Fibroblast of skin of left quadriceps (primary cell): ENCODE measurements around the gene CRMP1.
A peak's percentile ranks its signal among the peaks of the same experiment; 100 is the strongest.

ENCODE experiments used
- DNase-seq, 2 experiments: peaks; one replicate each; pipeline ENCODE4 v3.0.0-alpha.2; 2013; ENCODE audit warnings: low read depth in 2 of 2

The CRMP1 gene

DNA sequence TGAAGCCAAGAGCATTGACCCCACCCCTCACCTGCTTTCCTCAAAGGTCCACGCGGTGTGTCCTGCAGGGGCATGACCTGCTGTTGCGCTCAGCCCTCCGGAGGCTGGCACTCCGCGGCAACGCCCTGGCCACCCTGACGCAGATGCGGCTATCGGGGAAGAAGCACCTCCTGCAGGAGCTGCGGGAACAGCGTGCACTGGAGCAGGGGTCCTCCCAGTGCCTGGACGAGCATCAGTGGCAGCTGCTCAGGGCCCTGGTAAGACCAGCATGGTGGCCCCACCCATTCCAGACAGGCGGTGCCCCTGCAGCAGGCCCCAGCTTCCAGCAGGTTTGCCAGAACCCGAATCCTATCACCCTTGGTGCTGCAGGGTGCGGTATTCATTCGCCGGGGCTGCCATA lies 95.9 kb downstream of the CRMP1 start:
- no peak for DNase-seq

DNA sequence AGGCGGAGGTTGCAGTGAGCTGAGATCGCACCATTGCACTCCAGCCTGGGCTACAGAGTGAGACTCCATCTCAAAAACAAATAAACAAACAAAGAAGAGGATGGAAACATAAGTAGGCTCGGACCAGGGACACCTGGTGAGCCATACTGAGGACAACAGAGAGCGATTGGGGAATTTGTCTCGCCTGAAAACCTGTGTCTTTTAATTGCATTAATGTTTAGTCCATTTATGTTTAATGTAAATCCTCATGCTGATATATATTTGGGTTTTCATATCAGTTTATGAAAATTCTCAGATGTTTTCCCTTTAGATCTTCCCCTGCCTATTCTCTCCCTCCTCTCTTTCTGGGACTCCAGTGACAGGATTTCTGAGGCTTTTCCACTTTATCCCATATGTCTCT lies 97.3 kb downstream of the CRMP1 start:
- no peak for DNase-seq

DNA sequence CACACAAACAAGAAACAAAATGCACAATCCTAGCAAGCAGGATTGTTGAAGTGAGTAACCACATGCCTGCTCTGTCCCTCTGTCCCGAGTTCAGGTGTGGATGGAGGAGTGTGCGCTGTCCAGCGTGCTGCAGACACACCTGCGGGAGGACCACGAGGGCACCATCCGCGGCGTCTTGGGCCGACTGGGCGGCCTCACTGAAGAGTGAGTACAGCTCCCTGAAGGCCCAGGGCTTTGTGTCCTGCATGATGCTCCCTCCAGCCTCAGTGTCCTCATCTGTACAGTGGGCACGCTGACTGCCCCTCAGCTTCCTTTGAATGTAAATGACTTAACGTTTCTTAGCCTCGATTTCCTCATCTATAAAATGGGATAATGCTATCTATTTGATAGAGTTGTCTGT lies 99.4 kb downstream of the CRMP1 start:
- DNase-seq: no peak

DNA sequence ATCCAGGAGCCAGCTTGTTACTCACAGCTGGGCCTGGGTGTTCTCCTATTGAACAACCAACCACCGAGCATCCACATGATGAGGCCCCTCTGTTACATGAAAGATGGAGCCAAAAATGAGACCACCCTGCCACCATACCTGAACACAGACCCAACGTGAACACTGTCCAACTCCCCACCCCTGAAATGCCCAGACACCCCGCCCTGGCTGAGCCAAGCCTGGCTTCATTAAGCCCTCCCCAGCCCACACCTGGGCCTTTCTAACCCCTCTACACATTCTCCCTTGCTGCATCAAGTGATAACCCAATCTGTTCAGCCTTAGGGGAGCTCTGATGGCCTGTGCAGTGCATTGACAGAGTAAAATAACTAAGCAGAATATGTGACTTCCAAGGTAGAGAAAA lies 101.2 kb downstream of the CRMP1 start:
- DNase-seq: no peak

DNA sequence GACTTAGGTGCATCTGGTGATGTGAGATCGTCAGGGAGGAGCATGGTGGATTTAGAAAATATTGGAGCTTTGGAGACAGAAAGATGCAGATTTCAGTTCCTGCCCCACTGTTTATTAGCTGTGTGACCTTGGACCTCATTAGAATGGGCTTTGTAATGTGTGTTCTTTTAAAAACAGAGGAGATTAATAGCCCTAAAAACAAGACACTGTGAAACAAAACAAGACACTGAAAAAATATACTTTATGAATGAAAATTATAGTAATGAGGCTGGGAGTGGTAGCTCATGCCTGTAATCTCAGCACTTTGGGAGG lies 102.4 kb downstream of the CRMP1 start:
- DNase-seq: no peak

DNA sequence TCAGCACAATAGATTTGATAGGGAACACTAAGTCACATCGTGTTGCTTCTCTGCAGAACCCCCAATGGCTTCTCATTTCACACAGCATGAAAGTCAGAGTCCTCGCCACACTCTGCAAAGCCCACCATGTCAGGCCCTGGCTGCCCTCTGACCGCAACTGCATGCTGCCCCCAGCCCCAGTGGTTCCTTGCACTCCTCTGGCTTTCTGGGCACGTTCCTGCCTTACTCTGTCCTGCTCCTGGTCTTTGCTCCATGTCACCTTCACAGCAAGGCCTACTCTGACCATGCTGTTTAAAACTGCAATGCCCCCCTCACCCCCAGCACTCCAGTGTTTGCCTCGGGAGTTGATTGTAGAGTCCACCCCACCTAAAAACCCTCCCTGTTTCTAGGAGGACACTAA lies 103.7 kb downstream of the CRMP1 start:
- DNase-seq: no peak

DNA sequence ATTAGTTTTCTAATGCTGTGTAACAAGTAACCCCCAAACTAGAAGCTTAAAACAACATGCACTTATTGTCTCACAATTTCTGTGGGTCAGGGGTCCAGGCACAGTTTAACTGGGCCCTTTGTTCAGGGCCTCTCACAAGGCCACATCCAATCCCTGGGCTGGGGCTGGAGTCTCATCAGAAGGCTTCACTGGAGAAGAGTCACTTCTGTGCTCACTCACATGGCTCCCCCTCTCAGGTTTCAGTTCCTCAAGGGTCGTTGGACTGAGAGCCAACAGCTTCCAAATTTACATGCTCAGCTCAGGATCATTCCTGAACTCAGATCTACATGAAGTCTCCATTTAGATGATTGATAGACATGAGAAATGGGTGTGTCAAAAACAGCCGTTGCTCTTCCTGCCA lies 104.7 kb downstream of the CRMP1 start:
- no peak for DNase-seq

DNA sequence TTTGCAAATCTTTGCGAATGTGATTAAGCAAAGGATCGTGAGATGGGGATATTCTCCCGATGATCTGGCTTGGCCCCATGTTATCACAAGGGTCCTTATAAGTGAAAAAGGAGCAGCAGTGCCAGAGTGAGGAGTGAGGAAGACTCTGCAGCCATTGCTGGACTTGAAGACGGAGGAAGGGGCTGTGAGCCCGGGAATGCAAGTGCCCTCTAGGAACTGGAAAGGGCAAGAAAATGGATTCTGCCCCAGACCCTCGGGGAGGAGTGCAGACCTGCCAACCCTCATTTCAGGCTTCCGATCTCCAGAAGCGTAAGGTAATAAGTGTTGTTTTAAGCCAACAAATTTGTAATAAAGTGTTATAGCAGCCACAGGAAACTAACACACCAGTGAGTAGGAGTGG lies 105.6 kb downstream of the CRMP1 start:
- no peak for DNase-seq

DNA sequence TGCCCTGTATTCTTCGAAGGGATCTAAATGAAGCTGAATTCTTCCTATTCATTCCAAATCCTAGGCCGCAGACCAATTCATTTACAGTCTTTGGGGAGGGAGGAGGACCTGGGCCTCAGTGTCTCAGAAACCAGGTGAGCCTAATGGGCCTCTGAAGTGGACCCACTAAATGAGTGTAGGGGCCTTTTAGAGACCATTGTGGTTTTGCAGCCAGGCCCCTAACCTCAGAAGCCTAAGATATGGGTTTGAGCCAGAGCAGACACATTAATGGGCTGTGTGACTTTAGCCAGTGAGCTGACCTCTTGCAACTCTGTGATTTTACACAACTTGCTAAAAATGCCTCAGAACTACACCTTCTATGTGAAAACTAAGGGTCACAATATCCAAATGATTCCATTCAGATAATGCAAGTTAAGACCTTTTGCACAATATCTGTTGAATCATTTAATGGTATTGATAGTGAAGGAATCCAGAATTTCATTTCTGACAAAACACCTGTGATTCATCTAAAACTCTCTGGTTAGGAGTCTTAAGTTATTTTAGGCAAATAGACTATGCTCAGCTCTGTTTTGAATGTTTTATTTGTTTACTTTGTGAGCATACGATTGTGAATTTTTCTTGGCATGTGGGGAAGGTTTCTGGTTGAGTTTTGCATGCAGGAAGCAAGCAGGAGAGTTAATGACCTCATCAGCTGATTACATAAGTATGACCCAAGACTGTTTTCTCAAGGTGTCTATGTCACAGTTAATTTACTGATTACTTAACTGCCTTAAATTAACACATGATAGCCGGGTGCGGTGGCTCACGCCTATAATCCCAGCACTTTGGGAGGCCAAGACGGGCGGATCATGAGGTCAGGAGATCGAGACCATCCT lies 106.8 kb downstream of the CRMP1 start:
- no peak for DNase-seq

DNA sequence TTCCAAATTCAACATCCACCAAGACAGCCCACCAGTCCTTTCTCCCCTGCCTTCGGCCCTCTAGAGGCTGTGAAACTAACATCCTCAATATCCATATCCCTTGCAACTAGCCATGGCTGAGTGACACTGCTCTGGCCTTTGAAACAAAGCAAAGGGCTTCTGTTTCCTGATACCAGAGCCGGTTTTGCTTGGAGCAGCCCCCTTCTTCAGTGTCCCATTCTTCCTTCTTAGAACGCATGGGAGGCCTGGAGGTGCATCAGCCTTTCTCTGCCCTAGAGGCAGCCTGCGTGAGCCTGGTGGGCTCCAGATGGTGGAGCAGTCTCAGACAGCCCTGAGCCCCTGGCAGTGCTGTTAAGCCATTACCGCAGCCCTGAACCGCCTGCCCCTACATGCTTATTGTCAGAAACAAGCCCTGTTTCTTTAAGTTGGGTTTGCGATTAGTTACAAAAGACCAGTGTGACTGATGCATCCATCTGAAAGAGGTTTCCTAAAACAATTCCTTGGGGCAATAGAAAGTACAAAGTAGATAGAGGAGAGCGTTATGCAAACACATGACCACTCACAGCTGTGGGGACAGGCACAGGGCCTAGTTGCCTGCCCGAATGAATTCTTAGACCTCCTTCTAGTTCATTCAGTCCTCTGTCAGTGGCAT lies 107.8 kb downstream of the CRMP1 start:
- no peak for DNase-seq

DNA sequence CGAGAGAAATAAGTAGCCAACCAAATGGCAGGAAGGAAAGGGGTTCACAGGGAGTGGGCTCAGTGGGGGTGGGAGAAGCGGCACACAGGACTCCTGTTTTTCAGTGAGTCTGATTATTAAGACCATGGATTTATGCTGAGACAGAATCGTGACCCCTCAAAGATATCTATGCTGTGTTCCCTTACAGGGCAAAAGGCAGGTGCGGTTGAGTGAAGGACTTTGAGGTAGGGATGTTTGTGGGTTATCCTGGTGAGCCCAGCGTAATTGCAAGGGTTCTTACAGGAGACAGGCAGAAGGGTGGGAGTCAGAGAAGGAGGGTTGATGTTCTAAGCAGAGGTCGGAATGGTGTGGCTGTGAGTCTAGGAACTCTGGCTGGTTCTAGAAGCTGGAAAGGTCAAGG lies 108.9 kb downstream of the CRMP1 start:
- DNase-seq: no peak

DNA sequence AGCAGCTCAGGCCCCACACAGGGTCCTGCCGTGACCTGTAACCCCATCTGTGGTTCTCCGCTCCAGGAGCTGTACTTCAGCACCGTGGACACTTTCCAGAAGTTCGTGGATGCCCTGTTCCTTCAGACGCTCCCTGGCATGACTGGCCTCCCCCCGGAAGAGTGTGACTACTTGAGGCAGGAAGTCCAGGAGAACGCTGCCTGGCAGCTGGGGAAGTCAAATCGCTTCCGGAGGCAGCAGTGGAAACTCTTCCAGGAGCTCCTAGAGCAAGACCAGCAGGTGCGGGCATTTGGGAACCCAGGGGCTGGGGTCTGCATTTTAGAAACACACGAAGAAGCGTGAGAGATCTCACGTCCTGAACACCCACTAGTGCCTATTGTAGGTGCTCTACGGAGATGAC lies 109.4 kb downstream of the CRMP1 start:
- DNase-seq: no peak

DNA sequence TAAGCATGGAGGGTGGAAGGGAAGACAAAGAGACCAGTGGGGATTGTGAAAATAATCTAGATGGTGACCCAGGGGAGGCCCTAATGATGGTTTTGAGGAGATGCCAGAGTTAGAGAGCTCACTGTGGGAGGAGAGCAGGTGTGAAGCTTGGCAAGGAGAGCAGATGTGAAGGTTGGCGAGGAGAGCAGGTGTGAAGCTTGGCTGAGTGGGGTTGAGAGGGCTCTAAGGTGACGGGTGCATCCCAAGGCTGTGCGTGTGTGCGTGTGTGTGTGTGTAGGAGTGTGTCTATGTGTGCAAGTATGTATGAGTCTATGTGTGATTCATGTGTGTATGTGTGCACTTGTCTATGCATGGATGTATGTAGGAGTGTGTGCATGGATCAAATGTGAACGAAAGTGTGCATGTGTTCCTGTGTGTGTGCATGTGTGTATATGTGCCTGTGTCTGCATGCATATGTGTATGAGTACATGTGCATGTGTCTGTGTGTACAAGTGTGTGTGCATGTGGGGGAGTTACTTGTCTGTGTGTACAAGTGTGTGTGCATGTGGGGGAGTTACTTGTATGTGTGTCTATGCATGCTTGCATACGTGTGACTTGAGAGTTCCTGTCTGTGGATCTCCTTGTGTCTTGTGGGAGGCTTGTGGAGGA lies 109.9 kb downstream of the CRMP1 start:
- DNase-seq: no peak

DNA sequence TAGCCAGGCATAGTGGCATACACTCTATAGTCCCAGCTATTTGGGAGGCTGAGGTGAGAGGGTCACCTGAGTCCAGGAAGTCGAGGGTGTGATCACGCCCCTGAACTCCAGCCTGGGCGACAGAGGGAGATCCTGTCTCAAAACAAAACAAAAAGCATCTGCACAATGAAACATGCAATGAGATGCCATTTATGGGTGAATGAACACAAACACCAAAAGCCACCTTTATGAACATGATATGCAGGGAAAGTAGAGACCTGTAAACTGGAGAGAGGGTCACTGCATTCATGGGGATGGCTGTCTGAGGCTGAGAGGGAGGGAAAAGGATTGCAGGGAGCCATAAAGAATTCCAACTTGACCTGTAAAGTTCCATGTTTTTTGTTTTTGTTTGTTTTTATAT lies 111.2 kb downstream of the CRMP1 start:
- no peak for DNase-seq

DNA sequence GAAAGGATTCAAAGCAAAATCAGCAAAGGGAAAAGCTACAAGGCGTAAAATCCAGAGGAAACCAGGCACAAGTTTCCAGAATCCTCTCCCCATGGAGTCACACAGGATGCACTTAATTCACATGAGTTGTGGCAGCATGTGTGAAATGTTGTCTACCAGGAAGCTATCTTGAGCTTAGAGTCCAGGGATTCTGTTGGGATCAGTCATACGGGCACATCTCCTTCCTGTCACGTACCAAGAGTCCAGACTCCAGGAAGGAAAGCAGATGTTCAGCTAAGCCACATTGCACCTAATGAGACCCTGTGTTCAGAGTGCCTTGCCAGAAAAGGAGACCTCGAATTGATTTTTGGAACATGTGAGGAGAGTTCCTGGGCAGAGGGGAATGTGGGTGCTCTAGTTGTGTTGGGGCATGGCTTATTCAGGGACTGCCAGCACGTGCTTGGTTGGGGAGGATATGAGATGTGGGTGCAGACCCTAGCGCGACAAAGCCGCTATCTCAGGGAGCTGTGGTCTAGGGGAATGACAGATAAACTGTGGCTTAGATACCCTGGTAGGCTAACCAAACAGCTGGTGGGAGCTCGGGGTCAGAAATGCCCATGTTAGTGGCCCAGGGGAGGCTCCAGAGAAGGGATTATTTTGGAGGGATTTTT lies 111.9 kb downstream of the CRMP1 start:
- DNase-seq: peak; percentile 49 to 52

DNA sequence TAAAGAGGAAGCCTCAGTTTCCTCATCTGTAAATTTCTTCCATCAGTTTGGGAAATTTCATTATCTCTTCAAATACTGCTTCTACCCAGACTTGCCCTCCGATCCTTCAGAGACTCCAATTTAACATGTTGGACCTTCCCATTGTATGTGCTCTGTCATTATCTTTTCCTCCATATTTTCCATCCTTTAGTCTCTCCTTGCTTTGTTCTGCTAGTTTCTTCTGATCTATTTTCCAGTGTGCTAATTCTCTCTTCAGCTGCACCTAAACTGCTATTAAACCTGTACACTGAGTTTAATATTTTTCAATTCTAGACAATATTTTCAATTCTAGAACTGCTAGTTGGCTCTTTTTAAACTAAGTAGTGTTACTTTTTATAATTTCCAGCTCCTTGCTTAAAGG lies 116.4 kb downstream of the CRMP1 start:
- DNase-seq: no peak

DNA sequence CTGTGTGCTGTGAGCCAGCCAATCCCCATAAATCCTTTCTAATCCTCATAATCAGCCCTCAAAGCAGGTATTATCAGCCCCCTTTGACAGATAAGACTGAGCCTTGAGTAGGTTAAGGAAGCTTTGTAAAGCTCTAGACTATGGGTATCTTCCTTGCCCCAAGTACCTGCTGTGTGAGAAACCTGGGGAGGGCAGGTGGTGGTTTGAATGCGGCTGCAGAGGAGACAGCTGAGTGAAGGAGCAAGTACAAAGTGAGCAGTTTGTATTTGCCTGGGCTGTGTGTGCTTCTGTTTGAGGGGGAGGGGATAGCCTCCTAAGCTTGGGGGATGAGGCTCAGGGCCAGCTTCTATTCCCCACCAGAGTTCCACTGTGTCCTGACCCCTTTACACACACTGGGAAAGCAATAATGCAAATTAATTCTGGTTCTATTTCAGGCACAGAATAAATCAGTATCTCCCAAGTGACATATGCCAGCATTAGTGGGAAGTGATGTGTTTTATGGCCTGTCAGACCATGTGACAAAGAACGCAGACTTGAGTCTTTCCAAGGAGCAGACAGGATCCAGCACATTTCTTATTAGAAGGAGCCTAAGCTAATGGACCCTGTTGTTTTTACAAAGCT lies 118.4 kb downstream of the CRMP1 start:
- DNase-seq: no peak

DNA sequence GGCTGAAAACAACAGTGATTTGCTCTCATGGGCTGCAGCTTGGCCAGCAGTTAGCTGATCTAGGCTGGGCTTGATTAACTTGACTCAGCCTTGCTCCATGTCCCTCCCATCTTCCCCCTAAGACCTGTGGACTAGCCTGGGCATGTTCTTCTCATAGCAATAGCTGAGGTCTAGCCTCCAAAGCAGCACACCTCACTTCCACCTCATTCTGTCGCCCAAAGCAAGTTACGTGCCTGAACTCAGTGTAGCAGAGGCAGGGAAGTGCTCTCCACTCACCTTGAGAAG lies 119.7 kb downstream of the CRMP1 start:
- no peak for DNase-seq

DNA sequence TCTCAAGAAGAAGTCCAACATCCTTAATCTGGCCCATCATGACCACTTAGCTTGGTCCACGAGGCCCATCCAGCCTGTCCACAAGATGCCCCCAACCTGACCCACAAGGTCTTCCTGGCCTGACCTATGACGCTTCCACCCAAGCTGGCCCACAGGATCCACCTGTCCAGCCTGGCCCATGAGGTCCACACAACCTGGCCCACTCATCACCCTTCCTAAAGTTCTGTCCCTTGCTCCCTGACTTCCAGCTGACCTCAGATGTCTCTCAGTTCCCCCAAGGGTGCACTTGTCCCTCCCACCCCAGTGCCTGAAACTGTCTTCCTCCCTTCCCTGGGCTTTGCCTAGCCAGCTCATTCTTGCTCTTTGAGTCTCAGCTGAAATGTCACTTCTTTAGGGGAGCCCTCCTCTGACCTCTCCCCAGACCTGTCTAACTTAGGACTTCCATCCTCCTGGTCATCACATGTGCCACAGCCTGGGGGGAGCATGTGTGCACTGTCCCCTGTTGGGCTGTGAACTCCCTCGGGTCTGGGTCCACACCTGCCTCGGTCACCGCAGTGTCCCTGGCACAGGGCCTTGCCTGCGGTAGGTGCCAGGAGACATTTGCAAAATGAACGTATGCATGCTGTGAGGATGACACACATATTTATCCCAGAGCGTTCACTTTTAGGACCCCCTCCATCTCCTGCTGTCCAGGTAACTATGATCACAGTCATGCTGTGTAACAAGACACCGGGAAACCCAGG lies 120.2 kb downstream of the CRMP1 start:
- no peak for DNase-seq
